OCI-LY3 (cell line): ENCODE measurements around the gene CWC27.
"Not testable (repeated sequence)": the region's sequence is repeated elsewhere in the genome, so short reads cannot be mapped to it uniquely, and the experiment has no call there.

Experiments
- H2AFZ ChIP-seq: fragments of 200-600, 300-600 bp; shearing (Covaris generic); 2 replicates; pipeline ENCODE4 v1.6.0; 2014; ENCODE audit warnings: antibody characterized with exemption, low read depth, low read length
- H3K27ac ChIP-seq: fragments of 200-600, 300-600 bp; sonication (generic); 2 replicates; pipeline ENCODE4 v1.5.1; 2014; ENCODE audit warnings: mild to moderate bottlenecking, low read length, moderate library complexity, mixed read lengths
- H3K27me3 ChIP-seq: fragments of 200-600, 300-600 bp; sonication (generic); 2 replicates; pipeline ENCODE4 v1.6.1; 2014; ENCODE audit warnings: low read depth, low read length, mixed read lengths
- H3K36me3 ChIP-seq: fragments of 200-600, 300-600 bp; sonication (generic); replicated peaks from 2 replicates; pipeline ENCODE3; 2014; ENCODE audit warnings: low read depth, low read length, mixed read lengths
- H3K4me1 ChIP-seq: fragments of 300-600, 200-600 bp; sonication (generic); 2 replicates; pipeline ENCODE4 v1.6.1; 2014; ENCODE audit warnings: low read length, mixed read lengths
- H3K4me2 ChIP-seq: fragments of 200-600, 300-600 bp; sonication (generic); 2 replicates; pipeline ENCODE4 v1.6.1; 2014; ENCODE audit warnings: low read length, mixed read lengths
- H3K4me3 ChIP-seq: fragments of 300-600, 200-600 bp; sonication (generic); 2 replicates; pipeline ENCODE4 v1.5.1; 2014; ENCODE audit warnings: antibody characterized with exemption, mild to moderate bottlenecking, low read length, moderate library complexity
- H3K79me2 ChIP-seq: fragments of 300-600, 200-600 bp; shearing (Covaris generic); 2 replicates; pipeline ENCODE4 v1.6.1; 2014; ENCODE audit warnings: mild to moderate bottlenecking, low read length, mixed read lengths
- H3K9ac ChIP-seq: fragments of 300-600, 200-600 bp; shearing (Covaris generic); 2 replicates; pipeline ENCODE4 v1.6.0; 2014; ENCODE audit warnings: mild to moderate bottlenecking, low read length, moderate library complexity
- H3K9me3 ChIP-seq: fragments of 200-600, 300-600 bp; shearing (Covaris generic); 2 replicates; pipeline ENCODE4 v1.6.1; 2014; ENCODE audit warnings: low read length, mixed read lengths; ENCODE audit not compliant: insufficient read depth
- H4K20me1 ChIP-seq: fragments of 200-600, 300-600 bp; sonication (generic); 2 replicates; pipeline ENCODE4 v1.6.1; 2016; ENCODE audit warnings: low read length, mixed read lengths; ENCODE audit not compliant: insufficient read depth
- EZH2phosphoT487 ChIP-seq: fragments of 200-600 bp; shearing (Covaris generic); IDR thresholded peaks from 2 replicates; pipeline ENCODE4 v1.6.1; 2018; ENCODE audit warnings: antibody characterized with exemption, mixed run types, low read depth
- TF ChIP-seq, protein P1 (sequence below): fragments of 200-600, 300-600 bp; sonication (generic); IDR thresholded peaks from 2 replicates; pipeline ENCODE4 v1.5.1; 2014; ENCODE audit warnings: antibody characterized with exemption, low read length, low read depth

CWC27 gene

GRCh38 chr5:64925123-64925522, 156.4 kb downstream of the CWC27 start:
- H3K9ac ChIP-seq, result no peak overlapping the region
- no peaks in the 10 kb centered on the region for H4K20me1 ChIP-seq
- TF ChIP-seq, protein P1, sequence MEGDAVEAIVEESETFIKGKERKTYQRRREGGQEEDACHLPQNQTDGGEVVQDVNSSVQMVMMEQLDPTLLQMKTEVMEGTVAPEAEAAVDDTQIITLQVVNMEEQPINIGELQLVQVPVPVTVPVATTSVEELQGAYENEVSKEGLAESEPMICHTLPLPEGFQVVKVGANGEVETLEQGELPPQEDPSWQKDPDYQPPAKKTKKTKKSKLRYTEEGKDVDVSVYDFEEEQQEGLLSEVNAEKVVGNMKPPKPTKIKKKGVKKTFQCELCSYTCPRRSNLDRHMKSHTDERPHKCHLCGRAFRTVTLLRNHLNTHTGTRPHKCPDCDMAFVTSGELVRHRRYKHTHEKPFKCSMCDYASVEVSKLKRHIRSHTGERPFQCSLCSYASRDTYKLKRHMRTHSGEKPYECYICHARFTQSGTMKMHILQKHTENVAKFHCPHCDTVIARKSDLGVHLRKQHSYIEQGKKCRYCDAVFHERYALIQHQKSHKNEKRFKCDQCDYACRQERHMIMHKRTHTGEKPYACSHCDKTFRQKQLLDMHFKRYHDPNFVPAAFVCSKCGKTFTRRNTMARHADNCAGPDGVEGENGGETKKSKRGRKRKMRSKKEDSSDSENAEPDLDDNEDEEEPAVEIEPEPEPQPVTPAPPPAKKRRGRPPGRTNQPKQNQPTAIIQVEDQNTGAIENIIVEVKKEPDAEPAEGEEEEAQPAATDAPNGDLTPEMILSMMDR, result no peak
- TF ChIP-seq EZH2phosphoT487, result no peak
- H3K36me3 ChIP-seq, result no peaks in the 10 kb centered on the region
- no peak overlapping the region for H2AFZ ChIP-seq
- no peaks in the 10 kb centered on the region for H3K27me3 ChIP-seq
- no peak overlapping the region for H3K4me3 ChIP-seq
- peaks cover 7% of the 10 kb centered on the region for H3K4me1 ChIP-seq
- H3K9me3 ChIP-seq, result no peaks in the 10 kb centered on the region
- H3K4me2 ChIP-seq, result no peak overlapping the region
- H3K27ac ChIP-seq, result no peak overlapping the region
- H3K79me2 ChIP-seq, result no peaks in the 10 kb centered on the region

DNA sequence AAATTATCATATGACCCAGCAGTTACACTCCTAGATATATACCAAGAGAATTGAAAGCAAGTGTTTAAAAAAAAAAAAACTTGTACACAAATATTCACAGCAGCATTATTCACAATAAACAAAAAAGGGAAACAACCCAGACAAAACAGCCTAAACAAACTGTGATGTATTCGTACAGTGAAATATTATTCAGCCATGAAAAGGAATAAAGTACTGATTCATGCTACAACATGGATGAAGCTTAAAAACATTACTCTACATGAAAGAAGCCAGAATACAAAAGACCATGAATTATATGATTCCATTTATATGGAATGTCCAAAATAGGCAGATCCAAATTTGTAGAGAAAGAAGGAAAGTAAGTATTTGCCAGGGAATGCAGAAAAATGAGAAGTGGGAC, 161.1 kb downstream of the CWC27 start:
- no peak overlapping the region for H2AFZ ChIP-seq
- H3K9ac ChIP-seq, result no peak overlapping the region
- no peaks in the 10 kb centered on the region for H3K36me3 ChIP-seq
- H3K79me2 ChIP-seq, result no peaks in the 10 kb centered on the region
- H3K9me3 ChIP-seq, result no peaks in the 10 kb centered on the region
- H3K27me3 ChIP-seq, result no peaks in the 10 kb centered on the region
- H3K4me3 ChIP-seq, result no peak overlapping the region
- no peak for TF ChIP-seq EZH2phosphoT487
- TF ChIP-seq, protein P1, result no peak
- no peak overlapping the region for H3K4me2 ChIP-seq
- no peaks in the 10 kb centered on the region for H4K20me1 ChIP-seq
- no peak overlapping the region for H3K27ac ChIP-seq
- H3K4me1 ChIP-seq, result peaks cover 7% of the 10 kb centered on the region

DNA sequence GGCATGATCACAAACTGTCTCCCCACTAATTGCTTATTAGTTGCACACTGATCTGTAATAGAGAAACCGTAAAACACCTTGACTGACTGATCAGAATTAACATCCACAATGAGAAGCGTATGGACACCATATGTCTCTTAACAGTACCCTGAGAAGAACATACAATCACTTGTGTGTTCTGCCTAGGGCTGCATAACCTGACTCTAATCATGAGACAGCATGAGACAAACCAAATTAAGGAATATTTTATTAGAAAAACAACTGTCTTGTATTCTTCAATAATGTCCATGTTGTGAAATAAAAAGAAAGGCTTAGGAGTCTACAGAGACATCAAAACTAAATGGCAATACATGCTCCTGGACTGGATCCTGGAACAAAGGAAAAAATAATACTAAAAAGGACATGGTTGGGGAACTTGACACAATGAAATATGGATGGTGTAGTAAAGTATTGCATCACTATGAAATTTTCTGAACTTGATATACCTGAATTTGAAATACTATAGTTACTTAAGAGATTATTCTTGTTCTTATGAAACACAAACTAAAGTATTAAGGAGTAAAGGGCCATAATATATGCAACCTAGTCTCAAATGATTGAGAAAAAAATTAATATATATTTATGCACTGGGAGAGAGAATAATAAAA, 162.1 kb downstream of the CWC27 start:
- H3K9me3 ChIP-seq, result no peaks in the 10 kb centered on the region
- H3K36me3 ChIP-seq, result no peaks in the 10 kb centered on the region
- no peak overlapping the region for H3K4me3 ChIP-seq
- H3K4me1 ChIP-seq, result no peaks in the 10 kb centered on the region
- no peaks in the 10 kb centered on the region for H3K79me2 ChIP-seq
- H3K4me2 ChIP-seq, result no peak overlapping the region
- no peak overlapping the region for H2AFZ ChIP-seq
- no peak overlapping the region for H3K9ac ChIP-seq
- H3K27me3 ChIP-seq, result no peaks in the 10 kb centered on the region
- TF ChIP-seq, protein P1, result no peak
- no peak for TF ChIP-seq EZH2phosphoT487
- no peaks in the 10 kb centered on the region for H4K20me1 ChIP-seq
- no peak overlapping the region for H3K27ac ChIP-seq

GRCh38 chr5:64939422-64939771, 170.7 kb downstream of the CWC27 start:
- H3K4me1 ChIP-seq, H3K4me3 ChIP-seq, H3K27me3 ChIP-seq, H3K9ac ChIP-seq, H3K4me2 ChIP-seq, H3K36me3 ChIP-seq, H3K79me2 ChIP-seq, H3K27ac ChIP-seq, H3K9me3 ChIP-seq, H4K20me1 ChIP-seq, H2AFZ ChIP-seq: not testable (repeated sequence)
